ENCODE results near the gene SLC38A5. TPM values are rescaled to one million over a fixed set of nuclear protein-coding genes. Genes with fewer than 3 reads are reported as not detected.

The SLC38A5 gene
- total and polyA plus RNA-seq, 9 of the 15 experiments (the other 6 are each of a cell fraction or from before 2014, with no cell fraction given), result 9.3 to 228 (median 142) TPM

GRCh38 chrX:48492293-48492910 is 22.3 kb upstream of the SLC38A5 start (continued):
- no peak for TF ChIP-seq TCF15 (CRISPR knock-in tag; IDR thresholded peaks at IDR 0.05)
- TF ChIP-seq ESRRB (CRISPR knock-in tag; IDR thresholded peaks at IDR 0.05; ENCODE audit: borderline replicate concordance), result no peak
- TF ChIP-seq FOSL1 (tag; conservative IDR thresholded peaks at IDR 0.05), result peak; percentile 93
- TF ChIP-seq HINFP (tag; conservative IDR thresholded peaks at IDR 0.05; ENCODE audit: low read depth), result no peak
- TF ChIP-seq JUN (IDR thresholded peaks at IDR 0.05; ENCODE audit: borderline replicate concordance, low read depth, low read length), result peak; percentile 81
- TF ChIP-seq JUN (CRISPR knock-in tag; IDR thresholded peaks at IDR 0.05; ENCODE audit: borderline replicate concordance), result no peak
- TF ChIP-seq NR2C2 (CRISPR knock-in tag; IDR thresholded peaks at IDR 0.05), result no peak
- 0 out of 2 replicates have a peak, but pooled peaks have one; percentile 19 for TF ChIP-seq NR2C2 (tag; IDR thresholded peaks at IDR 0.05)
- peak; percentile 70 for TF ChIP-seq SMARCE1 (IDR thresholded peaks at IDR 0.05)
- TF ChIP-seq TEAD4 (IDR thresholded peaks at IDR 0.05; ENCODE audit: low read length), result no peak
- no peak for TF ChIP-seq TEAD4 (CRISPR knock-in tag; IDR thresholded peaks at IDR 0.05; ENCODE audit: borderline replicate concordance)
- TF ChIP-seq PTTG1 (tag; IDR thresholded peaks at IDR 0.05; ENCODE audit: low read depth), result no peak
- TF ChIP-seq ZNF277 (CRISPR knock-in tag; IDR thresholded peaks at IDR 0.05; ENCODE audit: borderline replicate concordance), result no peak
- TF ChIP-seq BMI1 (IDR thresholded peaks at IDR 0.05; ENCODE audit: low read length), result no peak
- no peak for TF ChIP-seq PBX2 (CRISPR knock-in tag; IDR thresholded peaks at IDR 0.05; ENCODE audit: low read depth)
- no peak for TF ChIP-seq PBX2 (tag; conservative IDR thresholded peaks at IDR 0.05; ENCODE audit: low read depth)
- 0 out of 2 replicates have a peak, but pooled peaks have one; percentile 56 for TF ChIP-seq LCOR (CRISPR knock-in tag; IDR thresholded peaks at IDR 0.05)
- TF ChIP-seq SPI1 (IDR thresholded peaks at IDR 0.05; ENCODE audit: borderline replicate concordance, low read depth, low read length), result peak; percentile 8; the same call in 1 of the 2 replicates
- 0 out of 2 replicates have a peak, but pooled peaks have one; percentile 13 for TF ChIP-seq SOX6 (IDR thresholded peaks at IDR 0.05)
- TF ChIP-seq ZNF274 (IDR thresholded peaks at IDR 0.05; ENCODE audit: borderline replicate concordance, low read depth, low read length), result no peak
- TF ChIP-seq FOXA1 (IDR thresholded peaks at IDR 0.05; ENCODE audit: borderline replicate concordance), result no peak

Measured in K562 (cell line).